IMR-90 (cell line): ENCODE data around the gene DENND6A. TPM values are rescaled to one million over a fixed set of nuclear protein-coding genes. Genes with fewer than 3 reads are reported as not detected.
A peak's percentile ranks its signal among the peaks of the same experiment; 100 is the strongest.

Experiments used
- ATAC-seq: fragments of 200-7000 bp; cut with Tn5 transposase; 2 replicates; pipeline ENCODE4 v1.9.1; 2020; ENCODE audit warnings: low read depth, mild to moderate bottlenecking, moderate library complexity
- BruUV-seq: library from RNA; stranded (reverse); fragments of 400-500 nt; replicated peaks from 2 replicates; lab custom pipeline; 2021; lab: Mats Ljungman, UMichigan
- CTCF ChIA-PET: fragments of 300-600 bp; formaldehyde crosslinking; extraction: SDS; loops from one replicate; lab custom pipeline; 2021; ENCODE audit warnings: antibody characterized with exemption; lab: Yijun Ruan, JAX
- POLR2A ChIA-PET: fragments of 300-600 bp; sonication (Branson Sonifier 250); formaldehyde crosslinking; loops from one replicate; lab custom pipeline; 2022; ENCODE audit warnings: antibody characterized with exemption; ENCODE audit not compliant: unreplicated experiment; lab: Charles Lee
- DNase-seq: peaks from one replicate; pipeline ENCODE4 v3.0.0; 2013
- H2AFZ ChIP-seq: replicated peaks from 2 replicates; pipeline ENCODE3; 2013; ENCODE audit warnings: low read length, mild to moderate bottlenecking; ENCODE audit not compliant: poor library complexity
- H2AK5ac ChIP-seq: 2 replicates; pipeline ENCODE4 v1.6.1; 2013; ENCODE audit warnings: low read depth, low read length, inconsistent platforms
- H2AK9ac ChIP-seq: replicated peaks from 2 replicates; pipeline ENCODE3; 2013; ENCODE audit warnings: mild to moderate bottlenecking, low read depth, low read length, moderate library complexity; ENCODE audit not compliant: poor library complexity
- H2BK120ac ChIP-seq: 2 replicates; pipeline ENCODE4 v1.6.1; 2013; ENCODE audit warnings: low read depth, low read length, inconsistent platforms
- H2BK15ac ChIP-seq: 3 replicates; pipeline ENCODE4 v1.6.1; 2013; ENCODE audit warnings: low read depth, low read length, inconsistent platforms
- H2BK20ac ChIP-seq: 2 replicates; pipeline ENCODE4 v1.6.1; 2013; ENCODE audit warnings: low read depth, mild to moderate bottlenecking, inconsistent platforms, low read length, moderate library complexity
- H2BK5ac ChIP-seq: 2 replicates; pipeline ENCODE4 v1.6.1; 2013; ENCODE audit warnings: mild to moderate bottlenecking, low read depth, low read length, inconsistent platforms; ENCODE audit not compliant: poor library complexity, severe bottlenecking
- H3K14ac ChIP-seq: replicated peaks from 2 replicates; pipeline ENCODE4 v1.6.1; 2013; ENCODE audit warnings: low read depth, low read length, inconsistent platforms
- H3K18ac ChIP-seq: 2 replicates; pipeline ENCODE4 v1.6.1; 2013; ENCODE audit warnings: low read depth, low read length, control low read depth
- H3K23ac ChIP-seq: 2 replicates; pipeline ENCODE4 v1.6.1; 2013; ENCODE audit warnings: low read depth, low read length, inconsistent platforms
- H3K27ac ChIP-seq: 2 replicates; pipeline ENCODE4 v1.5.1; 2013; ENCODE audit warnings: mild to moderate bottlenecking, control low read depth, low read length; ENCODE audit not compliant: insufficient read depth
- H3K27me3 ChIP-seq: 2 replicates; pipeline ENCODE4 v1.6.1; 2013; ENCODE audit warnings: low read length; ENCODE audit not compliant: control insufficient read depth, insufficient read depth
- H3K36me3 ChIP-seq: 2 replicates; pipeline ENCODE4 v1.6.1; 2013; ENCODE audit warnings: low read length, mixed read lengths; ENCODE audit not compliant: control insufficient read depth, insufficient read depth
- H3K4ac ChIP-seq: 2 replicates; pipeline ENCODE4 v1.6.1; 2013; ENCODE audit warnings: low read depth, low read length, inconsistent platforms
- H3K4me1 ChIP-seq: 2 replicates; pipeline ENCODE4 v1.6.1; 2013; ENCODE audit warnings: low read length, mixed read lengths; ENCODE audit not compliant: control insufficient read depth, insufficient read depth
- H3K4me2 ChIP-seq: 2 replicates; pipeline ENCODE4 v1.6.1; 2013; ENCODE audit warnings: low read depth, mild to moderate bottlenecking, control low read depth, low read length, moderate library complexity
- H3K4me3 ChIP-seq: 2 replicates; pipeline ENCODE4 v1.5.1; 2013; ENCODE audit warnings: low read depth, mild to moderate bottlenecking, control low read depth, low read length, moderate library complexity; ENCODE audit not compliant: insufficient read depth
- H3K56ac ChIP-seq: 2 replicates; pipeline ENCODE4 v1.6.1; 2013; ENCODE audit warnings: low read length, inconsistent platforms; ENCODE audit not compliant: insufficient read depth; ENCODE audit errors: extremely low read depth
- H3K79me1 ChIP-seq, 2 experiments: 2 replicates each; pipeline ENCODE4 v1.6.1; 2013; ENCODE audit warnings: low read length in 2 of 2, inconsistent platforms in 1 of 2, low read depth in 1 of 2
- H3K9ac ChIP-seq: 2 replicates; pipeline ENCODE4 v1.6.1; 2013; ENCODE audit warnings: low read depth, low read length, control low read depth
- H3K9me1 ChIP-seq: 2 replicates; pipeline ENCODE4 v1.6.1; 2013; ENCODE audit warnings: low read length, inconsistent platforms; ENCODE audit not compliant: insufficient read depth
- H3K9me3 ChIP-seq: 2 replicates; pipeline ENCODE4 v1.6.1; 2013; ENCODE audit warnings: low read length; ENCODE audit not compliant: control insufficient read depth, insufficient read depth
- H4K20me1 ChIP-seq: 2 replicates; pipeline ENCODE4 v1.6.1; 2013; ENCODE audit warnings: low read length, inconsistent platforms; ENCODE audit not compliant: insufficient read depth
- H4K5ac ChIP-seq: 2 replicates; pipeline ENCODE4 v1.6.1; 2013; ENCODE audit warnings: mild to moderate bottlenecking, low read depth, low read length, control low read depth
- H4K8ac ChIP-seq, 2 experiments: 2 replicates each; pipeline ENCODE4 v1.6.1; 2013; ENCODE audit warnings: low read depth in 2 of 2, low read length in 2 of 2, control low read depth in 1 of 2, inconsistent platforms in 1 of 2
- H4K91ac ChIP-seq: 2 replicates; pipeline ENCODE4 v1.6.1; 2013; ENCODE audit warnings: low read depth, low read length, inconsistent platforms; ENCODE audit not compliant: insufficient read depth
- CEBPB ChIP-seq: IDR thresholded peaks from 2 replicates; pipeline ENCODE4 v1.6.1; 2012; ENCODE audit warnings: low read depth, low read length, improper control_type of control experiment
- MXI1 ChIP-seq: IDR thresholded peaks from 2 replicates; pipeline ENCODE4 v1.6.1; 2012; ENCODE audit warnings: low read depth, mild to moderate bottlenecking, low read length, moderate library complexity, borderline replicate concordance
- POLR2A ChIP-seq: IDR thresholded peaks from 2 replicates; pipeline ENCODE4 v1.6.1; 2012; ENCODE audit warnings: mild to moderate bottlenecking, low read depth, low read length
- WGBS, 2 experiments: methylation state at CpG; one replicate each; pipeline versions ENCODE4 v1.1.5 to v1.1.7; 2013; ENCODE audit warnings: missing lambda C conversion rate in 2 of 2; ENCODE audit not compliant: insufficient read length in 1 of 2; ENCODE audit errors: extremely low coverage in 2 of 2; 5-methylcytosine and 5-hydroxymethylcytosine counted together
- dilution Hi-C: fragments of 300-500 bp; cut with HindIII; formaldehyde crosslinking; loops from one replicate; pipeline ENCODE4 v1.14.3; 2018; ENCODE audit warnings: low sequenced_read_pairs; ENCODE audit not compliant: unreplicated experiment
- in situ Hi-C: fragments of 300-500 bp; cut with MboI; formaldehyde crosslinking; loops from 3 replicates; pipeline ENCODE4 v1.14.3; 2019; ENCODE audit warnings: low sequenced_read_pairs, inconsistent platforms, mixed read lengths
- intact Hi-C: fragments of 100-400 bp; cut with micrococcal nuclease; formaldehyde crosslinking; loops from 2 replicates; pipeline ENCODE4 v1.10.0; 2022
- polyA plus RNA-seq, 3 experiments: library from polyadenylated mRNA; depleted of rRNA; stranded (reverse); fragments of >200 nt; gene quantifications; 2 replicates each; pipeline ENCODE4 v1.2.3, GENCODE V29; 2012; ENCODE audit warnings: low replicate concordance in 1 of 3
- total RNA-seq: library from RNA; depleted of rRNA; stranded (reverse); fragments of >200 nt; gene quantifications from 2 replicates; pipeline ENCODE4 v1.2.3, GENCODE V29; 2012

DENND6A gene
- total and polyA plus RNA-seq, 2 of the 4 experiments (the other 2 are of a cell fraction), result 3.8 to 9.0 TPM

DNA sequence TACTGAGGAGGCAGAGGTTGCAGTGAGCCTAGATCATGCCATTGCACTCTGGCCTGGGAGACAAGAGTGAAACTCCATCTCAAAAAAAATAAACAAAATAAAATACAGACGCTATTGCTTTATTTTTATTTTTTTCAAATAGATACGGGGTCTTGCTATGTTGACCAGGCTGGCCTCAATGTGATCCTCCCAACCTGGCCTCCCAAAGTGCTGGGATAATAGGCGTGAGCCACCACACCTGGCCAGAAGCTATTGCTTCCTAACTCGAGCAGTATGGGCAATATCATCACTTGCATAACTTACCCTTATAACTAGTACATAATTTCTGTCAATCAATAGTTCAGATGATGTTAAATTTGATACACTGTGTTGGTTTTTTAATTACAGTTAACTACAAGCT, 98.7 kb downstream of the DENND6A start:
- H4K5ac ChIP-seq, result no peak overlapping the region

More for the DNA sequence above, 98.7 kb downstream of the DENND6A start:
- Histone ChIP-seq H3K4ac (no peak overlapping the region), H3K4me2 (peak overlapping the region; percentile 92), H3K56ac (no peak overlapping the region), H3K27ac (no peak overlapping the region), H3K9me3 (no peaks in the 10 kb centered on the region), H3K9ac (no peak overlapping the region), H2AFZ (no peak overlapping the region), H2BK15ac (no peak overlapping the region), H2AK9ac (no peak overlapping the region), H4K8ac (no peak overlapping the region), H3K36me3 (peaks cover 11% of the 10 kb centered on the region), H3K79me1 (peaks cover 5 to 13% of the 10 kb centered on the region in 2 experiments), H2AK5ac (no peak overlapping the region), H4K91ac (no peak overlapping the region), H2BK120ac (no peak overlapping the region), H2BK5ac (no peak overlapping the region), H2BK20ac (no peak overlapping the region), H3K4me3 (no peak overlapping the region), H3K23ac (no peak overlapping the region), H3K4me1 (peaks cover 9% of the 10 kb centered on the region), H4K20me1 (peaks cover 79% of the 10 kb centered on the region), H3K27me3 (no peaks in the 10 kb centered on the region), H3K9me1 (peaks cover 4% of the 10 kb centered on the region; the same call in 1 of the 2 replicates), H3K18ac (no peak overlapping the region), H3K14ac (no peak overlapping the region)
- ChIA-PET CTCF (interaction anchor here (1.5 kb wide), 1 partner anchor 197 kb away, joined by 4 read pairs; no protein-coding TSS in a partner anchor), POLR2A (no interaction called here)
- WGBS, 2 experiments, result 94% methylated on average over 2 of the region's 4 CpGs; no CpG with 5 or more reads in 1 of the 2 experiments
- intact Hi-C loops, result no loop called here
- no peak for TF ChIP-seq CEBPB
- TF ChIP-seq MXI1, result no peak
- peak; percentile 9; the same call in 1 of the 2 replicates for TF ChIP-seq POLR2A
- in situ Hi-C loops, result no loop called here
- BruUV-seq, result no TSS peak
- ATAC-seq (no peak), DNase-seq (no peak)
- dilution Hi-C loops, result no loop called here
